Measurements from ENCODE around the gene PNPLA8. TPM values are rescaled to one million over a fixed set of nuclear protein-coding genes. Genes with fewer than 3 reads are reported as not detected.

The PNPLA8 gene
- total RNA-seq, 1 experiment from 2014 or later, result 5.2 TPM

- DNase-seq (ENCODE audit: low read depth), result peak; percentile 44
- in situ Hi-C loops (cut with HindIII; ENCODE audit: low pct_unique_long_range_greater_than_20kb, low sequenced_read_pairs), result no loop called here
These were observed 70.4 kb downstream of the PNPLA8 start for GRCh38 chr7:108455551-108455997.

- DNase-seq (ENCODE audit: low read depth), result peak; percentile 58
- in situ Hi-C loops (cut with HindIII; ENCODE audit: low pct_unique_long_range_greater_than_20kb, low sequenced_read_pairs), result no loop called here
These were observed 71.0 kb downstream of the PNPLA8 start for GRCh38 chr7:108454674-108455550.

- in situ Hi-C loops (cut with HindIII; ENCODE audit: low pct_unique_long_range_greater_than_20kb, low sequenced_read_pairs), result no loop called here
These were observed 71.6 kb downstream of the PNPLA8 start for GRCh38 chr7:108454317-108454673.

GRCh38 chr7:108453320-108453719, 72.6 kb downstream of the PNPLA8 start:
- in situ Hi-C loops (cut with HindIII; ENCODE audit: low pct_unique_long_range_greater_than_20kb, low sequenced_read_pairs), result no loop called here
- no peak for DNase-seq (ENCODE audit: low read depth)

More at GRCh38 chr7:108454317-108454673, 71.6 kb downstream of the PNPLA8 start:
- DNase-seq (ENCODE audit: low read depth), result no peak

- peak; percentile 51 for DNase-seq (ENCODE audit: low read depth)
- in situ Hi-C loops (cut with HindIII; ENCODE audit: low pct_unique_long_range_greater_than_20kb, low sequenced_read_pairs), result no loop called here
These were observed 73.2 kb downstream of the PNPLA8 start for GRCh38 chr7:108452707-108453106.

GRCh38 chr7:108451296-108451848, 74.6 kb downstream of the PNPLA8 start:
- DNase-seq (ENCODE audit: low read depth), result no peak
- in situ Hi-C loops (cut with HindIII; ENCODE audit: low pct_unique_long_range_greater_than_20kb, low sequenced_read_pairs), result no loop called here

GRCh38 chr7:108450160-108450559, 75.8 kb downstream of the PNPLA8 start:
- no peak for DNase-seq (ENCODE audit: low read depth)
- in situ Hi-C loops (cut with HindIII; ENCODE audit: low pct_unique_long_range_greater_than_20kb, low sequenced_read_pairs), result no loop called here

GRCh38 chr7:108449521-108449920, 76.4 kb downstream of the PNPLA8 start:
- DNase-seq (ENCODE audit: low read depth), result no peak
- in situ Hi-C loops (cut with HindIII; ENCODE audit: low pct_unique_long_range_greater_than_20kb, low sequenced_read_pairs), result no loop called here

GRCh38 chr7:108448584-108449505, 77.1 kb downstream of the PNPLA8 start:
- in situ Hi-C loops (cut with HindIII; ENCODE audit: low pct_unique_long_range_greater_than_20kb, low sequenced_read_pairs), result no loop called here
- no peak for DNase-seq (ENCODE audit: low read depth)

- in situ Hi-C loops (cut with HindIII; ENCODE audit: low pct_unique_long_range_greater_than_20kb, low sequenced_read_pairs), result no loop called here
- peak; percentile 42 for DNase-seq (ENCODE audit: low read depth)
These were observed 83.8 kb downstream of the PNPLA8 start for GRCh38 chr7:108442039-108442568.

GRCh38 chr7:108441392-108441955, 84.5 kb downstream of the PNPLA8 start:
- in situ Hi-C loops (cut with HindIII; ENCODE audit: low pct_unique_long_range_greater_than_20kb, low sequenced_read_pairs), result no loop called here
- DNase-seq (ENCODE audit: low read depth), result no peak

- in situ Hi-C loops (cut with HindIII; ENCODE audit: low pct_unique_long_range_greater_than_20kb, low sequenced_read_pairs), result no loop called here
- no peak for DNase-seq (ENCODE audit: low read depth)
These were observed 85.3 kb downstream of the PNPLA8 start for GRCh38 chr7:108440613-108441012.

GRCh38 chr7:108436906-108437305, 89.0 kb downstream of the PNPLA8 start:
- no peak for DNase-seq (ENCODE audit: low read depth)
- in situ Hi-C loops (cut with HindIII; ENCODE audit: low pct_unique_long_range_greater_than_20kb, low sequenced_read_pairs), result no loop called here

GRCh38 chr7:108434010-108434409, 91.9 kb downstream of the PNPLA8 start:
- in situ Hi-C loops (cut with HindIII; ENCODE audit: low pct_unique_long_range_greater_than_20kb, low sequenced_read_pairs), result no loop called here
- DNase-seq (ENCODE audit: low read depth), result no peak

GRCh38 chr7:108431099-108431498, 94.8 kb downstream of the PNPLA8 start:
- DNase-seq (ENCODE audit: low read depth), result peak; percentile 25
- in situ Hi-C loops (cut with HindIII; ENCODE audit: low pct_unique_long_range_greater_than_20kb, low sequenced_read_pairs), result no loop called here

- in situ Hi-C loops (cut with HindIII; ENCODE audit: low pct_unique_long_range_greater_than_20kb, low sequenced_read_pairs), result no loop called here
- no peak for DNase-seq (ENCODE audit: low read depth)
These were observed 95.3 kb downstream of the PNPLA8 start for GRCh38 chr7:108430664-108431063.

GRCh38 chr7:108427766-108428165, 98.2 kb downstream of the PNPLA8 start:
- no peak for DNase-seq (ENCODE audit: low read depth)
- in situ Hi-C loops (cut with HindIII; ENCODE audit: low pct_unique_long_range_greater_than_20kb, low sequenced_read_pairs), result no loop called here

GRCh38 chr7:108425714-108426275, 100.1 kb downstream of the PNPLA8 start:
- in situ Hi-C loops (cut with HindIII; ENCODE audit: low pct_unique_long_range_greater_than_20kb, low sequenced_read_pairs), result no loop called here
- DNase-seq (ENCODE audit: low read depth), result no peak
